ENCODE data around the gene NLRP4. TPM values are rescaled to one million over a fixed set of nuclear protein-coding genes. Genes with fewer than 3 reads are reported as not detected.

Gene NLRP4
- total and polyA plus RNA-seq, 2 of the 8 experiments (the other 6 are each of a cell fraction or from before 2014, with no cell fraction given) = not detected

GRCh38 chr19:55809381-55810058 is 26.8 kb upstream of the NLRP4 start:
- Histone ChIP-seq H2BK20ac (ENCODE audit: low read length) (no peak overlapping the region), H3K27me3 (replicated peaks in 1 of 4; ENCODE audit: control insufficient read depth in 3 of 4, extremely low read depth in 1 of 4, insufficient read depth in 3 of 4, low read length in 3 of 4) (no peaks in the 10 kb centered on the region), H3K4me1 (replicated peaks in 1 of 4; ENCODE audit: control insufficient read depth in 3 of 4, insufficient read depth in 4 of 4, low read length in 3 of 4) (no peaks in the 10 kb centered on the region), H2AK5ac (ENCODE audit: low read depth, low read length) (no peak overlapping the region), H3K9ac (replicated peaks in 1 of 4; ENCODE audit: extremely low read depth in 1 of 4, low read depth in 3 of 4, low read length in 3 of 4) (no peak overlapping the region), H3K23ac (ENCODE audit: insufficient read length) (no peak overlapping the region), H3K14ac (ENCODE audit: insufficient read length) (no peak overlapping the region), H3K36me3 (ENCODE audit: control insufficient read depth in 2 of 4, insufficient read depth in 4 of 4, low read length in 3 of 4) (no peaks in the 10 kb centered on the region), H2BK15ac (ENCODE audit: low read length) (no peak overlapping the region), H3K4me3 (ENCODE audit: extremely low read depth in 1 of 4, insufficient read depth in 2 of 4, low read depth in 3 of 4, low read length in 4 of 4) (no peak overlapping the region), H3K18ac (ENCODE audit: extremely low read depth, low read length) (no peak overlapping the region), H4K20me1 (replicated peaks in 1 of 2; ENCODE audit: control insufficient read depth in 1 of 2, insufficient read depth in 2 of 2, low read length in 2 of 2) (no peaks in the 10 kb centered on the region), H4K91ac (replicated peaks; ENCODE audit: insufficient read length, low read length) (no peak overlapping the region), H3K27ac (ENCODE audit: low read depth, low read length) (no peak overlapping the region), H2BK120ac (replicated peaks; ENCODE audit: low read depth, low read length) (no peak overlapping the region), H3K79me1 (ENCODE audit: low read depth, low read length) (no peaks in the 10 kb centered on the region), H3K56ac (replicated peaks; ENCODE audit: insufficient read length, low read depth, low read length) (no peak overlapping the region), H3K9me3 (ENCODE audit: insufficient read depth in 2 of 2, low read depth in 1 of 2, low read length in 1 of 2) (peaks cover 78 to 83% of the 10 kb centered on the region in 2 experiments), H4K5ac (ENCODE audit: insufficient read length, low read depth, low read length) (no peak overlapping the region), H3K4me2 (ENCODE audit: insufficient read depth in 1 of 2, low read depth in 2 of 2, low read length in 2 of 2) (no peak overlapping the region), H2BK5ac (ENCODE audit: low read depth, low read length) (no peak overlapping the region), H4K8ac (ENCODE audit: extremely low read depth, insufficient read depth, low read length) (no peak overlapping the region), H3K4ac (replicated peaks; ENCODE audit: insufficient read length, low read depth, low read length) (no peak overlapping the region), H3K79me2 (ENCODE audit: control insufficient read depth in 1 of 2, insufficient read depth in 2 of 2, low read length in 2 of 2) (no peaks in the 10 kb centered on the region), H3K23me2 (ENCODE audit: low read depth, low read length) (no peaks in the 10 kb centered on the region), H2AFZ (ENCODE audit: low read length) (peak overlapping the region; percentile 87; the same call in 1 of the 2 replicates), H2BK12ac (ENCODE audit: low read depth, low read length) (no peak overlapping the region)
- ChIA-PET POLR2A (ENCODE audit: partially characterized antibody) (no interaction called here), CTCF (ENCODE audit: partially characterized antibody) (interaction anchor here (0.6 to 1.9 kb wide), 3 partner anchors 10 to 166 kb away, joined by 3 to 6 read pairs (median 3); no protein-coding TSS in a partner anchor)
- WGBS, 2 experiments (ENCODE audit: extremely low coverage in 1 of 2, insufficient coverage in 1 of 2, insufficient read length in 1 of 2, insufficient replicate concordance in 2 of 2, low coverage in 1 of 2, low lambda C conversion rate in 2 of 2, missing lambda C conversion rate in 1 of 2) = 41% methylated on average over 20 of the region's 20 CpGs; no CpG with 5 or more reads in 1 of the 2 experiments
- DNase-seq (ENCODE audit: low read depth in 1 of 2, low spot score in 2 of 2) (peak; percentile 10 to 44), FAIRE-seq (no peak)
- peak; percentile 51 to 60 (median 57) for TF ChIP-seq CTCF (IDR thresholded peaks at IDR 0.05; ENCODE audit: control extremely low read depth in 1 of 3, insufficient read depth in 1 of 3, low read depth in 1 of 3, low read length in 3 of 3)
- TF ChIP-seq RAD21 (IDR thresholded peaks at IDR 0.05 in 1 of 2, conservative IDR thresholded peaks at IDR 0.05 in 1 of 2; ENCODE audit: low read depth in 2 of 2, low read length in 2 of 2) = peak; percentile 43 to 57; a peak in 3 of 4 replicates
- peak; percentile 77 for TF ChIP-seq YY1 (IDR thresholded peaks at IDR 0.05; ENCODE audit: low read depth, low read length)
- no peak for TF ChIP-seq SP1 (IDR thresholded peaks at IDR 0.05; ENCODE audit: low read depth, low read length)
- TF ChIP-seq, protein P1, sequence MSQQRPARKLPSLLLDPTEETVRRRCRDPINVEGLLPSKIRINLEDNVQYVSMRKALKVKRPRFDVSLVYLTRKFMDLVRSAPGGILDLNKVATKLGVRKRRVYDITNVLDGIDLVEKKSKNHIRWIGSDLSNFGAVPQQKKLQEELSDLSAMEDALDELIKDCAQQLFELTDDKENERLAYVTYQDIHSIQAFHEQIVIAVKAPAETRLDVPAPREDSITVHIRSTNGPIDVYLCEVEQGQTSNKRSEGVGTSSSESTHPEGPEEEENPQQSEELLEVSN (IDR thresholded peaks at IDR 0.05) = peak; percentile 65
- peak; percentile 65 for TF ChIP-seq MAX (IDR thresholded peaks at IDR 0.05)
- TF ChIP-seq POU5F1 (IDR thresholded peaks at IDR 0.05; ENCODE audit: low read depth, low read length) = no peak

All from H1 (cell line).